Hematopoietic multipotent progenitor cell treated with erythropoietin and hydrocortisone succinate and interleukin-3 and kit ligand, for 4 days (in vitro differentiated cells): Measurements from ENCODE around the gene HNRNPA0.

Experiments
- DNase-seq: peaks from one replicate; pipeline ENCODE4 v3.0.0-alpha.2; 2015

Gene HNRNPA0

DNA sequence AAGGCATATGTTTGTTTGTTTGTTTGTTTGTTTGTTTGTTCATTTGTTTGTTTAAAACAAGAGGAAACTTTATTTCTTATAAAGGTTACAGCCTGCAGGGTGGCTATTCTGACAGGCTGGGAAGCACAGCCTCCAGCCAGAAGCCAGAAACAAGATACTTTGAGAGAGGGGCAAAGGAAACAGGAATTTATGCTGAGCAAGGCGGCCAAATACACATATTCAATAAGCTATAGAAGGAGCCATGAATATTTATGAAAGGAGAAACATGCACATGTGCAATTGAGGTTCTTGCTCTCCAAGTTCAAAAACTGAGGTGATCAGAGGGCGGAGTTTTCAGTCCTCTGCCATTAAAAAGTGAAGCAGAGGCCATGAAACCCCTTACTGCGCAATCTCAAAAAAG is 37.8 kb downstream of the HNRNPA0 start:
- no peak for DNase-seq

DNA sequence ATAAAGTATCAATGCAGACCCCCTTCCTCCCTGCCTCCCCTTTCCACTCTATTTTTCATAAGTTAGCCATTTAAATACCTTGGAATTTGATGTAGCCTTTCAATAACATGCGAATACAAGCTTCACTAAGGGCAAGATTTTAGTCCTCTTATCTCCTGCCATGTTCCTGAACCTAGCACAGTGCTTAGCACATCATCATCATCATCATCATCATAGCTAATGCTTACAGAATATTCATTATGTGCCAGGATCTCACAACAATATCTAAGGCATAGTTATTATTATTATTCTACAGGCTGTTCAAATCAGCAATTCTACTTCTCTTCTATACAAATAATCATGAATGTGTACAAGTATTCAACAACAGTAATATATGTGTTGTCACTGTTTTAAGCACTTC is 38.7 kb downstream of the HNRNPA0 start:
- no peak for DNase-seq

DNA sequence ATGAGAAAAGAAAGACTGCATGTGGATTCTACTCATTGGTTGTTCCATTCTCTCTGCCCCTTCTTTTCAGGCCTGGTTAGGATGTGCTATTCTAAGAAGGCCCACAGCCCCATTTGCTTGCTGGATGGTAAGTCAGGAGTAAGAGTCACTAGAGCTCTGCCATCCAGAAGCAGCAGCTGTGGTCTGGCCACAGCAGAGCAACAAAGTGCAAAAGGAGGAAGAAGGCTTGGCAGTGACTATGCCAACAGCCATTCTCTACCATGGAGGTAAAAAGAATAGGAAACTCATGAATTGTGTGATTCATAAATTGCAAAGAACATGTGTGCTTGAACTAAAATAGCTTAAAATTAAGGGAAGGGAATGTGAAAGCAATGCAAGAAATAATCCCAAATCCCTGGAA is 39.2 kb downstream of the HNRNPA0 start:
- peak; percentile 63 for DNase-seq

DNA sequence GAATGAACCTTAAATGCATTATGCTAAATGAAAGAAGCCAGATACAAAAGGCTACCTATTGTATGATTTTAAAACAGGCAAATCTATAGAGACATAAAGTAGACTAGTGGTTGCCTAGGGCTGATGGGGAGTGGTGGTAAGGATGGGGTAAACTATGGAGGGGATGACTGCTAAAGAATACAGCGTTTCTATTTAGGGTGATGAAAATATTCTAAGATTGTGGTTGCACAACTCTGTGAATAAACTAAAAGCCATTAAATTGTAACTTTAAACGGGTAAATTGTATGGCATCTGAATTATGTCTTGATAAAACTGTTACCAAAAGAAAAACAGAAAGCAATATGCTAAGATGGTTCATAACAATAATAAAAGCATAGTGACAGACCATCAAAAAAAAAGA is 39.7 kb downstream of the HNRNPA0 start:
- no peak for DNase-seq

DNA sequence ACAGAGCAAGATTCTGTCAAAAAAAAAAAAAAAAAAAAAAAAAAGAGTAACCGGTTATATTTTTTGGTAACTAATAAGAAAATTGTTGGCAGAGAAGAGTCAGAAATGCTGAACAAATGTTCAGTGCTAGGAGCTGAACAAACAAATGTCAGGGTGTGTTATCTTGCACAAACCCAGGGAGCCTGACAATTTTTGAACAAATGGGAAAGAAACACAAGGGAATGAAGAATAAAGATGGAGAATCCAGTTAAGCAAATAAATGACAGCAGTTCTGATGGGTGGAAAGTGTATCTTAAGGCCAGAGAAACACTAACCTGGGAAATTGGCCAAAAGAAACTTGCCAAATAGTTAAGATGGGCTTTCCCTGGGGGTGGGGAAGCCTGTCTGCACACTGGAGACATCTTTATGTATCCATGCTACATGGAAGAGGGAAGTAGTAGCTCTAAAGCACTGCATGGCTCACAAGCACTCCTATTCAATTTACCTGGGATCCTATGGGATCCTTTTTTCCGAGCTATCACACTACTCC is 42.0 kb downstream of the HNRNPA0 start:
- DNase-seq = no peak

DNA sequence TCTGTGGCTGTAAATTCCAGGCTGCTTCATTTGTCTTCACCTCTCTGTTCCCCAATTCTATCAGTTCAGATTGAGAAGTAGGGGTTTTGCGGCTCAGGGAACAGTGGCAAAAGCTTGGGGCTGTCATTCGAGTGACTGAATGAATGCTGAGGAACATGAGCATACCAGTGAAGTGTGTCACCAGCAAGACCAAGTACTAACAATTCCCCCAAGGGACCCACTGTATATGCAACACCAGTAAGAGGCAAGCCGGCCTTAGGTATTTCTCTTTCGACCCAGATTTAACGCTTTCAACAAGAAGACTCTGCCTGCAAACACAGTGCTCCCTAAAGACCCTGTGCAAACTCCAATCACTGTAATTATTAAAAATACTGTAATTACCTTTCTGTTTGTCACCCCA is 44.1 kb downstream of the HNRNPA0 start:
- no peak for DNase-seq

DNA sequence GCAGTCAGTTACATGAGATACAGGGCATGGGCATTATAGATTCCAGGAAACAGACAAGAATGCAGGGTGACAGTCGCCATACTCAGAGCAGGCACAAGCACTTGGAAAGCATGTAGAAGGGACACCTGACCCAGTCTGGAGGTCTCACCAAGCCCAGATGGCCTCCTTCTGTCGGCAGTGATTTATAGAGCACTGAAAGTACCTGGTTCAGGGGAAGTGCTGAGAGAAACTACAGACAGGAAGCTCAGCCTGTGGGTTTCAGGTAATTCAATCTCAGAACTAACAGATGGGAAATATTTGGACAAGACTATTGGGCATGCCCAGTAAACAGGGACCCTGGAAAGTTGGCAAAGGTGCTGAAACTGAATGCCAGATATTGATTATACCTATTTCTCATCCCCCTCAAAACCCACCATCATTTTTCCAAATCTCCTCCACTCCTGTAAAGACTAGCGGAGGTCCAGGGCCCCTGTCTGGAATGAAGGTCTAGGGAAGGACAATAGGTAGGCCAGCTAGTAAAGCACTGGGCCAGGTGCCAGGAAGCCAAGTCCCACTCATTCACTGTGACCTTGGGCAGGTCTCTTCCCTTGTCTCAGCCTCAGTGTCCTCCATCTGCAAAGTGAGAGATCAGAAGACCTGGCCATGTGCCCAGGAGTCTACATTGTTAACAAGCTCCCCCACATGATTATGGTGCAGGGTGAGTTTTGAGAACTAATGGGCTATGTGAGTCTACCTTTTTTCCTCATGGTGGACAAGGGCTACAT is 45.2 kb downstream of the HNRNPA0 start:
- DNase-seq = no peak

DNA sequence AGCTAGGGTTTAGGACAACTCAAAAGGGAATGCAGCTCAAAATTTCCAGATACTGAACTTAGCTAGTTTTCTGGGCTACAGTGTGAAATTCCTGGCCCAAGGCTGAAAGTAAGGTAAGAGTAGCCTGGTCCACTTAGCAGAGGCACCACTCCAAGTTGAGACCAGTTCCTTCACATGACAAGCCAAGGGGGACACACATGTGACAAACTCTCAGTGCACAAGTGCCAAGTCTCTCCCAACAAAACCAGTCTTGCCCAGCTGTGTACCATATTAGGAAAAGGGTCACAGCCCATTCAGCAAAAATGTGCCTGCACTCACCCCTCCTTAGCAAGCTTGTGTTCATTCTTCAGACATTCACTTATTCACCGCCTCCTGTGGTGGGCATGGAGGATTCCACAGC is 46.1 kb downstream of the HNRNPA0 start:
- DNase-seq = no peak

DNA sequence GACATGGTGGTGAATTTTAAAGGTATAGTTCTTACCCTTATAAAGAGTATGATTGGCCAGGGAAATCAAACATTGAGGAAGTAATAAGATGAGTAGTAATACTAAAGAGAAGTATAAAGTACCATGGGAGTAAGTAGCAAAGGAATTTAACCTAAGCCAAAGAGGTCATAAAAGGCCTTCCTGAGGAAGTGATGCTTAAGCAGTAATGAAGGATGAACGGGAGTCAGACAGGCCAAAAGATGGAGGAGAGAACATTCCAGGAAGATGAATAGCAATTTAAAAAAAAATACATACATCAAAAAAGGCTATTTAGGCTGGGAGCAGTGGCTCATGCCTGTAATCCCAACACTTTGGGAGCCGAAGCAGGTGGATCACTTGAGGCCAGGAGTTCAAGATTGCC is 47.3 kb downstream of the HNRNPA0 start:
- DNase-seq = no peak

DNA sequence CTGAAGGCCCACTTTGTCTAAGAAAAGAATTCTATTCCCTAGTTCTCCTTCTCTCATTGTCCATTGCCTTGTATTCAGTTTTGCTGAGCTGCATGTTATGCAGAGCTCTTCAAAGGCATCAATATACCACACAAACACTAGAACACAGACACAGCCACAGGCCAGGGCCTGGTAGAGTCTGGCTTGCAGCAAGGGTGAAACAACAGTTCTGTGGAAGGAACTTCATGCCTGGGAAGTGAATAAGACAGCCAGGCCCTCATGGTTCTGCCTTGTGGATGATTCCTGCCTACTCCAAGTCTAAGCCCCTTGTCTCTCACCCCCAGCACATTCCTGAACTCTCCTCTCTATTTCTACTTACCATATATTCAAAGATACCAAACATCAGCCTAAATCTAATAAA is 49.1 kb downstream of the HNRNPA0 start:
- DNase-seq = no peak

DNA sequence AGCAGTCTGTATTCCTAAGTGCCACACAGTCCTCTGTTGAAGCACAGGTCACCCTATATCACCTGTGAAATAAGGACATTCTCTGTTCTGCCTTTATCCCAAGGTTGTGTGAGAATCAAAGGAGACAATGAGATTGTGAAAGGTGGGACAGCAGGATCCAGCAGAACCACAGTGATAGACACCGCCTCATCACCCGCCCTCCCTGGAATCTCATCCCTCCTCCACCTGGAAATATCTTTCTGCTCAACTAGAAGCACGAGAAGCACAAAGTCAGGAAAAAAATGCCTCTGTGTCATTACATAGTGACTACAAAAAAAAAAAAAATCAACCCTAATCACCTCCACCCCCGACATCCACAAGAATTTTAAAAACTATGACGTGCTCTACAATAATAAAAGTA is 50.6 kb downstream of the HNRNPA0 start:
- no peak for DNase-seq

DNA sequence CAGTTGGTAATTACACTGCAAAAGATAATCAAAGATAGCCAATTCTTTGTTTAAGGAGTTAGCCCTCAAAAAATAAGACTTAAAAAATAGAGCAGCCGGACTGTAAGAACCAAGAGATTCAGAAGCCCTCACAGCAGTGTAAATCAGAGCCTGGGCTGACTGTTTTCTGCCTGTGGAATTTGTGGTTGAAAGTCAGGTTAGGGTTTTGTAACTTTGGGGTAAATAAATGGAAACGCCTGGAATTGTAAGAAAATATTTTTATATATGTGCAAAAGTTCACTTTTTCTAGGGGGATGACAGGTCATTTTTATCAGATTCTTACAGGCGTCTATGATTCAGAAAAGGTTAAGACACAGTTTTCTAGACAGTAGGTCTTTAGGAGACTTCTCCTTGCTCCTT is 53.9 kb downstream of the HNRNPA0 start:
- DNase-seq = no peak

DNA sequence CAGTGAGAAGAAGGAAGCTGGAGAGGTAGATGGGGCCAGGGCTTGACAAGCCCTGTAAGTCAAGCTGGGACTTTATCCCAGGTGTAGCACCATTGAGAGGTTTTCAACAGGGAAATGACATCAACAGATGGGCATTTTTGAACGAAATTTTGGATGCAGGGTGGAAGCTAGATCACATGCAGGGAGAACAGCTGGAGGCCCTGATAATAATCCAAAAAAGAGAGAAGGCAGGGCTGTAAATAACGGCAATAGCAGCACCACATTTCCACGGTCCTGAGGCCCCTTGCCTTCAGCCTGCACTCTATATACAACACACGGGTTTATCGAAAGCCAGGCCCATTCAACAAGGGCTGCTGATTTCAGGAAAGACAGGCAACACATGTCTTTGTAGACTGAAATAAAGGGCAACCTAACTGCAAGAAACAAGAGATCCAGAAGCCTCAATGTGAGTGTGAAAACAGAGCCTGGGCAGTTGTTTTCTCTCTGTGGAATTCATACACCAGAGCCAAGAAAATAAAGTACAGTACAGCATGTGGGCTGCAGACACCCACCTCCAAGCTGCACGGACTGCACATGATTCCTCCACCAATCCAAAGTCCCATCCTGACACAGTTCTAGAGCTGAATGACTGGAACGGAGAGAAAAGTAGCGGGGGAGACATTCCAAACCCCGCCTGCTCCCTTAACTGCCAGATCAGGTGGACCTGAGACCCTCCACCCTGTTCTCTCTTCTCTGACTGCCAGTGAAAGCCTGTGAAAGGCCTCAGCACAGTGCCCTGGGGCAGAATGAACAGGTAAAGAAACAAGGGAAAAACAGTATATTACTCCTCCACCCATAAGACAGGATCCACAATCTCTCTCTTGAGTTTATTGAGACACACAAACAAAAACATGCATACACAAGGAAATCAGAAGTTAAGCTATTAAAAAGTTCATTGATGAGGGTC is 54.6 kb downstream of the HNRNPA0 start:
- peak; percentile 49 for DNase-seq

DNA sequence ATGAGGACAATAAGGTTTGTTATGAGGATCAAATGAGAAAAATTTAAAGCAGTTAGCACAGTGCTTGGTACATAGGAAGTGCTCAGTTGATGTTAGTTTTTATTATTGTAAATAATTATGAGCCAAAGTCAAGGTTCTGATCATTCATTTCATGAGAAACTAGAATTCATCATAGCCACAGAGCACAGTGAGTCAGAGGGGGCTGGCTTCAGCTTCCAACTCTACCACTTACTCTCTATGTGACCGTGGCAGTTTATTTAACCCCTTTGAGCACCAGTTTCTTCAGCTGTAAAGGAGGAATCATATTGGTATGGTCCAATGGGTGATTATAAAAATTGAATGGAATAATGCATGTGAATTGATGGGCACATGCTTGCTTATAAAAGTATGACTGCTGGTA is 57.7 kb downstream of the HNRNPA0 start:
- DNase-seq = peak; percentile 25

DNA sequence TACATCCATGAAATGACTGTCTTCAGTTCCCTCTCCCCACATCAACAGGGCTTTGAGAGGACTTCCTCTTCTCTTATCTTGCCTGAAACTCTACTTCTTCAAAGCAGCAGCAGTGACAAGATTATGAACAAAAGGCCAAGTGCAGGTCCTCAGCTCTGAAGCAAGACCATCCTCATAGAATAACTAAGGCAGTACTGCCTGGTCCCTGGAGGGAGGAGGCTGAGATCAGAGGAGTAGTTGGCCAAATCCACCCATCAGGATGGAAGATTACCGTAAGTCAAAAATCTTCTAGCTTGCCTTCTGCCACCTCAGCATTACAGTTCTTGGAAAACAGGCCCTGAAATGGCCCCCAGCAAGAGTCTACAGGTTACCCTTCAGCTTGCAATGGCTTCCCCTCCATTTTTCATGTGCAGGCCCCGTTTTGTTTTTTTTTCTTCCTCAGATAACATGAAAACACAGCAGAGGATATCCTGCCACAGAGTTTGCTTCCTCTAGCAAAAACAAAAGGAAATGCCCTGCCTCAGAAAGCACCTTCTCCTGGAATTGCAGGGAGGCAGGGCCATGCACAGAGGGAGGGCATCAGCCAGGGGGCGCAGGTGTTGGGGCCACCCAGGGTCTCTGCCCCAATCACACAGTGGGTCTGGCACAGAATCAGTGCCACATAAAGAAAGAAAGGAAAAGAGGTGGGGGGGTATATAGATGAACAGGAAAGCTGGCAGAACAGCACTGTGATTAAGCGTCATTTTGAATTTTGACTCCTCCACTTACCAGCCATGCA is 58.3 kb downstream of the HNRNPA0 start:
- DNase-seq = peak; percentile 95
